Measurements from ENCODE around the gene CZIB. TPM values are rescaled to one million over a fixed set of nuclear protein-coding genes. Genes with fewer than 3 reads are reported as not detected.
A peak's percentile ranks its signal among the peaks of the same experiment; 100 is the strongest.

Gene CZIB
- total RNA-seq, 1 donor from 2014 or later, result 58.0 TPM

DNA sequence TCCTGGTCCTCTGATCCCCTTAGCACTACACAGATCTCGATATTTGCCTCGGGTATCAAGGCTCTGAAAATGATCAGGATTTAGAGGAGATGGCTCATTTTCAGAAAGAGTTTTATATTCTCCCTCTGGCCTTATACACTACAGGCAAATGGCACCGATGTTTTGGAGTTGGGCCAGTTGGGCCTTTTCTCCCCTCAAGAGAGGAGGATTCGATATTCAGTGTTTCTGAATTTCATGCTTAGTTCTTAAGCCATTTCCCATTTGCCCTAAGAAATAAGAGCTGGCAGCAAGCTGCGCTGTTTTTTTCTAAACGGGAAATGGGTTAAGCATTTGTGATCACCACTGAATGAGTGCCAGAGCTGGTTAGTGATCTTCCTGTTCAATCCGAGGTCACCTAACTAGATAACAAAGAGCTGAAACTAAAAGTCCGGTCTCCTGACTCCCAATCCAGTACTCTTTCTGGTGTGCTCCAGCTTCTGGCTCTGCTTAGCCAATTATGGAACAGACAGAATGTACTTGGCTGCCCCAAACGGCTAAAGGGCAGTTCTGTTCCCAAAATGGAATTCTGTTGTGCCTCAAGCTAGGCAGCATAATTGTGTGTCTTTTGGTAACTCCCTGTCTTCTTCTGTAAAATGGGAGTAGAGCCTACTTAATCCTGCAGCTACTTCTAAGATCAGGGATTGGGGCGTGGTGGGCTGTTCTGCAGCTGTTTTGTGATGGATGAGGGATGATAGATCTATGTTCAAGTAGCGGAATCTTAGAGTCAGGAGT lies 25.0 kb downstream of the CZIB start:
- no peaks in the 10 kb centered on the region for H3K27me3 ChIP-seq
- no peak for ATAC-seq
- no peak overlapping the region for H3K4me3 ChIP-seq
- peaks cover under 1% of the 10 kb centered on the region for H3K36me3 ChIP-seq
- no peak for DNase-seq
- H3K27ac ChIP-seq, result peak overlapping the region; percentile 100
- no peak for TF ChIP-seq CTCF (IDR thresholded peaks at IDR 0.05)
- intact Hi-C loops (cut with DNase I), result no loop called here
- H3K9me3 ChIP-seq, result no peaks in the 10 kb centered on the region
- H3K4me1 ChIP-seq, result peaks cover 31% of the 10 kb centered on the region

DNA sequence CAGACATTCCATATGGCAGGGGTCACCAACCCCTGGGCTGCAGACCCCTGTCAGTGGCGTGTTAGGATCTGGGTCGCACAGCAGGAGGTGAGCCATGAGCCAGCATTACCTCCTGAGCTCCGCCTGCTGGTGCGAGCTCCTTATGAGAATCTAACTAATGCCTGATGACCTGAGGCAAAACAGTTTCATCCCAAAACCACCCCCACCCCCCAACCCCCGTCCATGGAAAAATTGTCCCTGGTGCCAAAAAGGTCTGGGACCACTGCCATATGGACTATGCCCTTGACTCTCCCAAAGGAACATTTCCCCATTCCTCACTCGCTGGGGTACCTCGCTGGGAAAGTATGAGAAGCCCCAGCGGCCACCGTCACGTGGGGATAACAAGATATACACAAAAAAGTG lies 30.2 kb downstream of the CZIB start:
- H3K9me3 ChIP-seq, result no peaks in the 10 kb centered on the region
- TF ChIP-seq CTCF (IDR thresholded peaks at IDR 0.05), result no peak
- DNase-seq (no peak), ATAC-seq (no peak)
- H3K27me3 ChIP-seq, result no peaks in the 10 kb centered on the region
- H3K4me1 ChIP-seq, result peaks cover 2% of the 10 kb centered on the region
- intact Hi-C loops (cut with DNase I), result no loop called here
- H3K27ac ChIP-seq, result no peak overlapping the region
- H3K4me3 ChIP-seq, result no peak overlapping the region
- H3K36me3 ChIP-seq, result no peaks in the 10 kb centered on the region

DNA sequence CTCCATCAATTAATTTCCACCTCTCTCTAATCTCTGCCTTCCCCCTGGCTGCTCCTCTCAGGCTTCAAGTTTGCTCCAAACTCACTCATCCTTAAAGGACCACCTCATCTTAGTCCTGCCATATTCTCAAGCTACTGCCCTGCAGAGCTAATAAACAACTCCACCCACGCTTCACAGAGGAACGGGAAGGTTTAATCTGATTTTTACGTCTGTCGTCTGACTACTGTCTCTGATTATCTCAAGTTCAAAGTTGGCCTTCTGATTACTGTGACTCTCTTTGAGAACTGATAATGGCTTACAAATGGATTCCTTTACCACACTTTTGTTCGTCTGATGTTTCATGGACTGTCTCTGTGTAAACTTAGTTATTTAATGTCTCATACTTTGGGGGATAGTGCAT lies 31.4 kb downstream of the CZIB start:
- Histone ChIP-seq H3K4me1 (no peaks in the 10 kb centered on the region), H3K36me3 (no peaks in the 10 kb centered on the region), H3K27ac (no peak overlapping the region), H3K9me3 (no peaks in the 10 kb centered on the region), H3K27me3 (no peaks in the 10 kb centered on the region), H3K4me3 (no peak overlapping the region)
- ATAC-seq, result no peak
- intact Hi-C loops (cut with DNase I), result no loop called here
- no peak for TF ChIP-seq CTCF (IDR thresholded peaks at IDR 0.05)
- DNase-seq, result no peak

DNA sequence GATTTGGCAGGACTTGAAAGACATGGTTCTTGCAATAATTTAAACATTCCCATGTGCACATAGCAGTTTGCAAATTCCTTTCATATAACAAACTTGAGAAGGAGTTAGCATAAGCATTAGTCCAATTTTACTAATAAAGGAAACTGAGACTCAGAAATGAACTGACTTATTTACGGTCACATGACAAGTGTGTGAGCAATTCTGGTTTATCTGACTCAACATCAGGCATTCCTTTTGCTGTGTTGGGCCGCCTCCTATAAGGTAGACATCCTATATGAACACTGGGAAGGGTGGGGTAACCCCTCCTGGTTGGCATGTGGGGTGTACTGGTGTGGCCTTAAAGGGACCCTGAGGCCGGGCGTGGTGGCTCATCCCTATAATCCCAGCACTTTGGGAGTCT lies 32.3 kb downstream of the CZIB start:
- ATAC-seq, result no peak
- Histone ChIP-seq H3K27ac (no peak overlapping the region), H3K36me3 (no peaks in the 10 kb centered on the region), H3K4me1 (no peaks in the 10 kb centered on the region), H3K4me3 (no peak overlapping the region), H3K9me3 (no peaks in the 10 kb centered on the region), H3K27me3 (no peaks in the 10 kb centered on the region)
- DNase-seq, result no peak
- TF ChIP-seq CTCF (IDR thresholded peaks at IDR 0.05), result no peak
- intact Hi-C loops (cut with DNase I), result no loop called here

DNA sequence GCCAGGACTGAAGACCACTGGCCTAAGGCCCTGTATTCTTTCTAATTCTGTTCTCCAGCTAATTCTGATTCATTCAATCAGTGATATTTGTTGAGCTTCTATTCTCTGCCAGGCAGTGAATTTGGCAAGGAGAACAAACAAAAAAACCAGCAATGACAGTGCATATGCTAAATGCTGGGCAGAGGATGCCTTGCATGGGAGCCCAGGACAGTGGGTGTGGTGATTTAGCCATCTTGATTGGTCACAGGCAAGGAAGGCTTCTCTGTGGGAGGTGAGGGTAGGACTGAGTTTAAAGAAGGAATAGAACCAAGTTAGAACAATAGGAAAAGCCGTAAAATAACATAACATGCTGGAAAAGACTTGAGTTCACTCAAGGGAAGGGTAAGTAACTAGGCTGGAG lies 33.0 kb downstream of the CZIB start:
- H3K9me3 ChIP-seq, result no peaks in the 10 kb centered on the region
- intact Hi-C loops (cut with DNase I), result no loop called here
- peaks cover 2% of the 10 kb centered on the region for H3K4me1 ChIP-seq
- no peak overlapping the region for H3K4me3 ChIP-seq
- H3K27ac ChIP-seq, result no peak overlapping the region
- no peaks in the 10 kb centered on the region for H3K27me3 ChIP-seq
- no peaks in the 10 kb centered on the region for H3K36me3 ChIP-seq
- TF ChIP-seq CTCF (IDR thresholded peaks at IDR 0.05), result no peak
- DNase-seq (no peak), ATAC-seq (no peak)

DNA sequence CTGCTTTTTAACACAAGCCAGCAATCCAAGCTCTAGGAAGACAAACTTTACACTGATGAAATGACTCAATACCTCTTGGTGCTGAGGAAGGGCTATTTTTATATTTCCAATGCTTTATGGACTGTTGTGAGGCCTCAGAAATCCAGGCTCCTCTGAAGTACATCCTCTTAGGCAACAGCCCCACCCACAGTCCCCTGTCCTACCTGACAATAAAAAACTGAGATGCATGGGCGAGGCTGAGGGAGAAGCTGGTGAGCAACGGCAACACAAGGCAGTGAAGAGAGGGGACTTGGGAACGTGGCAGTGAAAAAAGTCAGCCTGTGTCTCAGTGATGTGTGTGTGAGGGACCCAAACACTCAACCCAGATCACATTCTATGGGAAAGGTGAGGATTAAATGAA lies 33.9 kb downstream of the CZIB start:
- H3K27me3 ChIP-seq, result no peaks in the 10 kb centered on the region
- TF ChIP-seq CTCF (IDR thresholded peaks at IDR 0.05), result no peak
- intact Hi-C loops (cut with DNase I), result no loop called here
- H3K36me3 ChIP-seq, result no peaks in the 10 kb centered on the region
- no peak for ATAC-seq
- no peak overlapping the region for H3K4me3 ChIP-seq
- DNase-seq, result no peak
- no peak overlapping the region for H3K27ac ChIP-seq
- peaks cover 10% of the 10 kb centered on the region for H3K4me1 ChIP-seq
- H3K9me3 ChIP-seq, result no peaks in the 10 kb centered on the region
